22Rv1 (cell line): Measurements from ENCODE around the gene VEGFD.

Experiments
- CTCF ChIP-seq: fragments of 450-650 bp; IDR thresholded peaks from 2 replicates; pipeline ENCODE4 v1.5.1; 2017; ENCODE audit warnings: mild to moderate bottlenecking
- ZFX ChIP-seq: fragments of 450-650 bp; IDR thresholded peaks from 2 replicates; pipeline ENCODE4 v1.6.1; 2017; ENCODE audit warnings: antibody characterized with exemption, borderline replicate concordance

DNA sequence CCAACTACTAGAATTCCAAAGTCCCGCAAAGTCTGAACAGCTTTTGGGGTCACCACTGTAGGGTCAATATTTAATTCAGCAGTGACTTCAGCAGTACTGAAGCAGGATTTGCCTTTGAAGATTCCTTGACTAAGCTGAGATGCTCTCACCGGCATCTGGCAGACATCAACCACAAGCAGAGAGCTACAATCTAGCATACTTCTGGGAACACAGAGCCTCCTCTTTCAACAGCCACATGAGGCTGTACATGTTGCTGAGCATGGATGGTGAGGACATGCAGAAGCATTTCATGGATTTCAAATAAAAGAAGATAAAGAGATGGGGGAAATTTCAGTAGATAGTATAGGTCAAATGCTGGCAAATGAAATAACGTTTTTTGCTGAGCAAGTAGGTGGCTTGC lies 62.1 kb downstream of the VEGFD start:
- TF ChIP-seq CTCF (no peak), ZFX (no peak)
